GM21526 (cell line): ENCODE data around the gene OR2C1.

ENCODE experiments used
- ATAC-seq: cut with Tn5 transposase; IDR thresholded peaks from one replicate; pipeline ENCODE4 v1.9.1; 2021; ENCODE audit warnings: moderate library complexity; ENCODE audit not compliant: unreplicated experiment, low FRiP score

The OR2C1 gene

GRCh38 chr16:3389663-3390338 lies 34.1 kb downstream of the OR2C1 start:
- ATAC-seq, result no peak

DNA sequence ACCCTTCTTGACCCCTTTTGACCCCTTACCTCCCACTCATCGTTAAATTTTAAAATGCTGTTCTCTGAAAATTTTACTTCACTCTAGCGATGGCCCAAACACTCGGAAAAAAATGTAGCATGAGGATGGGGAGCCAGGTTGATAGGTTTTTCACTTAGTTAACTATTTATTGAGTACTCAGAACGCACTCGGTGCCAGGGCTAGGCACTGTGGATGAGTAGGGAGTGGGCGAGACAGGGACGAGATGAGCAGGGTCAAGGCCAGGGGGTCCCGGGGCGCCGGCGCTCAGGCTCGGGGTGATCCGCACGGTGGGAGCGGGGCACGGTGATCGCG lies 44.7 kb downstream of the OR2C1 start:
- no peak for ATAC-seq

DNA sequence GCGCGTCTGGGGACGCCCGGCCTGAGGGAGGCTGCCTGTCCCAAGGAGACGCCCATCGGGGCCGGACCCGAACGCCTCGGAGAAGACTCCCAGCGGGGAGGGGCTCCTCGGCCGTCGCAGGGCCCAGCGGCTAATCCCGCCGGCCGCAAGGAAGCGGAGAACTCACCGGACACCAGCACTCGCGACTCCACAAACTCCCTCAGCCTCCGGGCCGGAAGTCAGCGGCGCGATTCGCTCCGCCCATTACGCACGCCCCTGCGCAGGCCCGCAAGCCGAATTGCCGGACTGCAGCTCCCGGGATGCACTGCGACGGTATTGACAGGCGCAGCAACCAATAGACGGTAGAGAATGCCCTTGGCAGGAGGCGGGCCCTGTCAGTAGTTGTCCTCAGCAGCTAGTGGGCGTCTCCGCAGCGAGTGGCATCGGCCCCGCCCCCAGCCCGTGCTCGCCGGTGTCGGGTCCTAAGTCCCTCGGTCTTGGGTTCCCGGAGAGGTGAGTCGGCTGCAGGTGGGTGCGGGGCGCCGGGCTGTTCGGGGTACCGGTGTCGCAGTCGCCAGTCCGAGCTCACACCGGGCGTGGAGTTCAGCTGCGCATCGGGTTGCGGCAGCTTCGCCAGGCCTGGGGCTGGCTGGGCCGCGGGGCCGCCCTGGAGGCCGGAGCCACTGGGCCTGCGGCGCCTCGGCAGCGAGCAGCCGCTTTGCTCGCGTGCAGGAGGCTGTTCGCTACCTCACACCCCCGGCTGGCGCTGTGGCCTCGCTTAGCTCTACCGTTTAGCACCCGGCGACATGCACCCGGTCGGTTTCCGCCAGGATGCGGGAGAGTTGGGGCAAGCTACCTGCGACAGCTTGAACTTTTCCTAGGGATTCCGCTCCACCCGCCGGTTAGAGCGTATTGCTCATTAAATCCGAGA lies 45.3 kb downstream of the OR2C1 start, which contains the start of the genes ZNF174 and ZSCAN32:
Gene ZNF174, plus strand, starts transcription at position 437 of the 910 bp plus-strand sequence. CDS start 790 bp downstream, outside the sequence.
Gene ZSCAN32, minus strand, starts transcription at position 226 of the 910 bp plus-strand sequence. CDS start 3,447 bp downstream, outside the sequence.
- peak; percentile 96 for ATAC-seq

GRCh38 chr16:3401719-3402397 lies 46.2 kb downstream of the OR2C1 start:
- ATAC-seq, result no peak
